Mucosa of descending colon (tissue), 3 donors: ENCODE measurements around the gene GCNA. TPM values are rescaled to one million over a fixed set of nuclear protein-coding genes. Genes with fewer than 3 reads are reported as not detected.

Source experiments
- ATAC-seq: fragments of 200-7000 bp; cut with Tn5 transposase; one replicate; pipeline ENCODE4 v1.9.1; 2020; ENCODE audit warnings: mild to moderate bottlenecking, moderate library complexity
- DNase-seq, 3 donors: peaks; one replicate each; pipeline ENCODE4 v3.0.0-alpha.2; 2020
- H3K36me3 ChIP-seq: fragments of 200-600 bp; one replicate; pipeline ENCODE4 v1.8.0; 2021; ENCODE audit warnings: low read depth, mild to moderate bottlenecking
- H3K4me1 ChIP-seq: fragments of 200-600 bp; one replicate; pipeline ENCODE4 v1.8.0; 2021; ENCODE audit warnings: low read depth, mild to moderate bottlenecking
- H3K4me3 ChIP-seq: fragments of 200-600 bp; one replicate; pipeline ENCODE4 v1.8.0; 2021; ENCODE audit warnings: mild to moderate bottlenecking
- H3K9me3 ChIP-seq: fragments of 200-600 bp; one replicate; pipeline ENCODE4 v1.8.0; 2021; ENCODE audit warnings: mild to moderate bottlenecking
- CTCF ChIP-seq: fragments of 200-600 bp; IDR thresholded peaks from one replicate; pipeline ENCODE4 v1.8.0; 2022; ENCODE audit warnings: antibody characterized with exemption, mild to moderate bottlenecking
- intact Hi-C, 2 donors: fragments of 100-400 bp; cut with DNase I in 1 of 2; cut with micrococcal nuclease in 1 of 2; formaldehyde crosslinking; loops; one replicate each; pipeline versions ENCODE4 v1.11.0 to v1.11.1; 2022; cut with DNase I, micrococcal nuclease
- total RNA-seq, 3 donors: library from RNA; stranded (reverse); fragmentation: NEBNext Ultra II Directional in 2 of 3; extraction: Animal tissue kit (Norgen Biotek cat#: 25700) in 2 of 3; gene quantifications; one replicate each; pipeline versions ENCODE4 v1.2.1 to v1.2.4, GENCODE V29; 2021 to 2023
- donor health status: DM: no; HTN: no; CAD: no; lungs with moderate emphysema.
- donor health status: DM: no; HTN: no; CAD: no.
- donor health status: DM: no; HTN: yes; CAD: no.

GCNA gene
- total RNA-seq, 3 donors from 2014 or later = 1.2 to 2.0 (median 1.5) TPM

DNA sequence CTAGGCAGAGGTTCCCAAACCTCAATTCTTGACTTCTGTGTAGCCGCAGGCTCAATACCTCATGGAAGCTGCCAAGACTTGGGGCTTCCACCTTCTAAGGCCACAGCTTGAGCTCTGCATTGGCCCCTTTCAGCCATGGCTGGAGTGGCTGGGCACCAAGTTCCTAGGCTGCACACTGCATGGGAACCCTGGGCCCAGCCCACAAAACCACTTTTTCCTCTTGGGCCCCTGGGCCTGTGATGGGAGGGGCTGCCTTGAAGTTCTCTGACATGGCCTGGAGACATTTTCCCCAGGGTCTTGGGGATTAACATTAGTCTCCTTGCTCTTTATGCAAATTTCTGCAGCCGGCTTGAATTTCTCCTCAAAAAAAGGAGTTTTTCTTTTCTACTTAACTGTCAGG, 75.1 kb downstream of the GCNA start:
- no peaks in the 10 kb centered on the region for H3K4me1 ChIP-seq
- no peak for ATAC-seq
- no peaks in the 10 kb centered on the region for H3K36me3 ChIP-seq
- no peak for DNase-seq
- no peak for TF ChIP-seq CTCF
- H3K9me3 ChIP-seq = no peaks in the 10 kb centered on the region
- intact Hi-C loops = no loop called here
- no peak overlapping the region for H3K4me3 ChIP-seq

DNA sequence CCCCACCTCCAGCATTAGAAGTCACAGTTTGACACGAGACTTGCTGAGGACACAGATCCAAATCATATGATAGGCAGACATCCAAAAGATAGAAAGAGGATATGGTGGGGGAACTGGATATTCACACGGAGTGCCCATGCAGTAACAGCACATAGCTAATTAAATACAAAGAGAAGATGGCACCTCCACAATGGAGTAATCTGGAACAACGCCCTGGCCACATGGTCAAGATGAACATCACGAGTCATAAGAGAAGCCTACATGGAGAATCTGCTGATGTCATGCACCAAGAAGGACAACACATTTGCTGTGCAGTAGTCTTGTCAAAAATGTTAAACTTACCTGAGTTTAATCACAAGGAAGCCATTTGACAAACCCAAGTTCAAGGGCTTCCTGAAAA, 79.0 kb downstream of the GCNA start:
- ATAC-seq = no peak
- TF ChIP-seq CTCF = no peak
- no peaks in the 10 kb centered on the region for H3K36me3 ChIP-seq
- no peak for DNase-seq
- no peak overlapping the region for H3K4me3 ChIP-seq
- no peaks in the 10 kb centered on the region for H3K4me1 ChIP-seq
- intact Hi-C loops = no loop called here
- no peaks in the 10 kb centered on the region for H3K9me3 ChIP-seq

GRCh38 chrX:71659342-71659741, 81.1 kb downstream of the GCNA start:
- Histone ChIP-seq H3K9me3 (no peaks in the 10 kb centered on the region), H3K36me3 (no peaks in the 10 kb centered on the region), H3K4me1 (no peaks in the 10 kb centered on the region), H3K4me3 (no peak overlapping the region)
- intact Hi-C loops = no loop called here
- DNase-seq (no peak), ATAC-seq (no peak)
- no peak for TF ChIP-seq CTCF

DNA sequence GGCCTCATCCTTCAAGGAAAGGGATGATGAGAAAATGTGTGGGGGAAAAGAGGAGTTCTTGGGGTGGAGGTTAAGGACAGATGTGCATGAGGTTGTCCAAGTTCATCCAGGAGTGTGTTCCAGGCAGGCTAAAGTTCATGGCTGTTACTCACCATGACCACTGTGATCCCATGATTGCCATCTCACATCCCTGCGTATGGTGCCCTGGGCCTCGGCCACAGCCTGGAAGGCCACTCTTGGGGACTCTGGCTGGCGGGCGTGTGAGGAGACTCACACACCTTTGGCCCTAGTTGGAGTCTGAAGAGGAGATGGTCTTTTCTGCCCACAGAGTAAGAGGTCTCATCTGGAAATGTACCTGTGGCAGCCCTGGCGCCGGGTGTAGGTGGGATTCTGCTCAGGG, 81.7 kb downstream of the GCNA start:
- ATAC-seq = no peak
- intact Hi-C loops = no loop called here

DNA sequence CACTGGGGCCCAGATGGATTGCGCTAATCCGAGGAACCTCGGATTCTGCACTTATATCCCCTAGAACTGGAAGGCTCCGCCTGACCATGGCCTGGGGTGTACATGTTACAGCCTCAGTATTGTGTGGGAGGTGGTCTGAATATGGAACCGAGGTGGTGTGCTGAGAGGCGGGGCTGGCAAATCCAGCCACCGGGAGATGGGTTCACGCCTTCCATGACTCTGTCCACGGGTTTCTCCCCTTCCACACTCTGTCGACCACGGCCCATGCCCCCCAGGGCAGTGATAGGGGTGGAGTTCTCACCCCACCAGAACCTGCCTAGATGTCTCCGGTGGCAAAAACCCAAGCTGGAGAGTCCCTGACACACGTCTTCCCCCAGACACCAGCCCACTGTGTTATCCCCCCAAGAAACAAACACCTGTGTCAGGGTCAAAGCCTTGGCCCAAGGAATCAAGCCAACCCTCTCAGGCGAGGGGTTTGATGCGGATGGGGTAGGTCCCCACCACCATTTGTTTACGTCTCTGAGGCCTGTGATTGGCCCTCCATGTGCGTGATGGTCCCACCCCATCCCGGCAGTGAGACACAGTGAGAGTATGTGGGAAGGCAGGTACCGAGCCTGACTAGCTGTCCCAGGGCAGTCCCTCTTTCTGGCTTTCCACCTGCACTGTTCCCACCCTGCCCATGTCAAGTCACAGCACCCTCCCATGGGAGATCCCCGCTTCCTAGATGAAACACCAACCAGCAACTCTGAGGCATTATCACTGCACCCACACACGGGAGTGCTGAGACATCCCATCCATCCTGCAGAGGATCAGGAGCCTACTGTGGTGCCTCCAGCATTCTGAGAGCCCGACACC, 82.6 kb downstream of the GCNA start:
- H3K9me3 ChIP-seq = no peaks in the 10 kb centered on the region
- H3K4me1 ChIP-seq = no peaks in the 10 kb centered on the region
- ATAC-seq = no peak
- intact Hi-C loops = no loop called here
- no peak for TF ChIP-seq CTCF
- H3K36me3 ChIP-seq = no peaks in the 10 kb centered on the region
- DNase-seq = peak in 1 of 3 donors; percentile 12
- no peak overlapping the region for H3K4me3 ChIP-seq

More for the DNA sequence above, 81.7 kb downstream of the GCNA start:
- no peaks in the 10 kb centered on the region for H3K36me3 ChIP-seq
- H3K4me1 ChIP-seq = no peaks in the 10 kb centered on the region
- H3K4me3 ChIP-seq = no peak overlapping the region
- peak in 1 of 3 donors; percentile 8 for DNase-seq
- no peak for TF ChIP-seq CTCF
- no peaks in the 10 kb centered on the region for H3K9me3 ChIP-seq
